ENCODE results near the gene STX5.

Gene STX5

DNA sequence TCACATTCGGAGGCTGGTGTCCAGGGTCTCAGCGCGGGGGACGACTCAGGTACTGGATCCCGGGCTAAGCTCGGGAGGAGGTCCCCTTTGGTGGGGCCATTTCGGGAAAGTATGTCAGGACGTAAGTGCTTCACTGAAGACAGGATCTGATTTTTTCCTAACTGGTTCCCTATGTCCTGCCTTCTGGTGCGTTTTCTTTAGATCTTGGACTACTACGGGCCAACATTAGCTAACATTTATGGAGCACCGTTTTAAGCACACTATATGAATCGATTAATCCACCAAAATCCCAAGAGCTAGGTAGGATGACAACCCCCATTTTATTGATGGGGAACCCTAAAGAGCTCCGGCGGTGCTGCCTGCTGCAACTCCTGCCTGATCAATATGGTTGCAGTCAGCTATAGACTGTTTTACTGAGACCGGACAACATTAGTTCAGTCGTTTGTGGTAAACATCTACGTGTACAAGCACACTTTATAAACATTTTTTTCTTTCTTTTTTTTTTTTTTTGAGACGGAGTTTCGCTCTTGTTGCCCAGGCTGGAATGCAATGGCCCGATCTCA is 24.6 kb upstream of the STX5 start:
- TF ChIP-seq CTCF (IDR thresholded peaks at IDR 0.05; ENCODE audit: insufficient read depth, low read length) (no peak), SPI1 (IDR thresholded peaks at IDR 0.05; ENCODE audit: borderline replicate concordance, low read depth) (no peak), POLR2AphosphoS5 (IDR thresholded peaks at IDR 0.05; ENCODE audit: low read depth) (no peak), GABPA (IDR thresholded peaks at IDR 0.05; ENCODE audit: low read depth) (no peak)
- TF ChIP-seq, protein P1, sequence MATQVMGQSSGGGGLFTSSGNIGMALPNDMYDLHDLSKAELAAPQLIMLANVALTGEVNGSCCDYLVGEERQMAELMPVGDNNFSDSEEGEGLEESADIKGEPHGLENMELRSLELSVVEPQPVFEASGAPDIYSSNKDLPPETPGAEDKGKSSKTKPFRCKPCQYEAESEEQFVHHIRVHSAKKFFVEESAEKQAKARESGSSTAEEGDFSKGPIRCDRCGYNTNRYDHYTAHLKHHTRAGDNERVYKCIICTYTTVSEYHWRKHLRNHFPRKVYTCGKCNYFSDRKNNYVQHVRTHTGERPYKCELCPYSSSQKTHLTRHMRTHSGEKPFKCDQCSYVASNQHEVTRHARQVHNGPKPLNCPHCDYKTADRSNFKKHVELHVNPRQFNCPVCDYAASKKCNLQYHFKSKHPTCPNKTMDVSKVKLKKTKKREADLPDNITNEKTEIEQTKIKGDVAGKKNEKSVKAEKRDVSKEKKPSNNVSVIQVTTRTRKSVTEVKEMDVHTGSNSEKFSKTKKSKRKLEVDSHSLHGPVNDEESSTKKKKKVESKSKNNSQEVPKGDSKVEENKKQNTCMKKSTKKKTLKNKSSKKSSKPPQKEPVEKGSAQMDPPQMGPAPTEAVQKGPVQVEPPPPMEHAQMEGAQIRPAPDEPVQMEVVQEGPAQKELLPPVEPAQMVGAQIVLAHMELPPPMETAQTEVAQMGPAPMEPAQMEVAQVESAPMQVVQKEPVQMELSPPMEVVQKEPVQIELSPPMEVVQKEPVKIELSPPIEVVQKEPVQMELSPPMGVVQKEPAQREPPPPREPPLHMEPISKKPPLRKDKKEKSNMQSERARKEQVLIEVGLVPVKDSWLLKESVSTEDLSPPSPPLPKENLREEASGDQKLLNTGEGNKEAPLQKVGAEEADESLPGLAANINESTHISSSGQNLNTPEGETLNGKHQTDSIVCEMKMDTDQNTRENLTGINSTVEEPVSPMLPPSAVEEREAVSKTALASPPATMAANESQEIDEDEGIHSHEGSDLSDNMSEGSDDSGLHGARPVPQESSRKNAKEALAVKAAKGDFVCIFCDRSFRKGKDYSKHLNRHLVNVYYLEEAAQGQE (IDR thresholded peaks at IDR 0.05; ENCODE audit: insufficient replicate concordance, low read depth) = no peak
- Histone ChIP-seq H3K27me3 (ENCODE audit: insufficient read depth, poor library complexity, severe bottlenecking) (no peaks in the 10 kb centered on the region), H3K4me3 (replicated peaks; ENCODE audit: insufficient read depth, low read length) (peak overlapping the region; percentile 59), H3K27ac (replicated peaks) (peak overlapping the region; percentile 94)
- DNase-seq (ENCODE audit: low read depth in 1 of 2, low spot score in 1 of 2) = no peak

GRCh38 chr11:62855571-62856332 is 23.9 kb upstream of the STX5 start:
- TF ChIP-seq, protein P1 (IDR thresholded peaks at IDR 0.05; ENCODE audit: insufficient replicate concordance, low read depth) = peak; percentile 85
- TF ChIP-seq GABPA (IDR thresholded peaks at IDR 0.05; ENCODE audit: low read depth) (no peak), POLR2AphosphoS5 (IDR thresholded peaks at IDR 0.05; ENCODE audit: low read depth) (peak; percentile 97)
- H3K4me3 ChIP-seq (replicated peaks; ENCODE audit: insufficient read depth, low read length) = peak overlapping the region; percentile 59
- H3K27me3 ChIP-seq (ENCODE audit: insufficient read depth, poor library complexity, severe bottlenecking) = no peaks in the 10 kb centered on the region
- DNase-seq (ENCODE audit: low read depth in 1 of 2, low spot score in 1 of 2) = peak; percentile 98 to 100
- H3K27ac ChIP-seq (replicated peaks) = peak overlapping the region; percentile 94

GRCh38 chr11:62854825-62855570 is 23.1 kb upstream of the STX5 start:
- DNase-seq (ENCODE audit: low read depth in 1 of 2, low spot score in 1 of 2) = peak in 1 of 2 experiments; percentile 65
- TF ChIP-seq POLR2AphosphoS5 (IDR thresholded peaks at IDR 0.05; ENCODE audit: low read depth) = peak; percentile 21; the same call in 1 of the 2 replicates
- no peak for TF ChIP-seq CTCF (IDR thresholded peaks at IDR 0.05; ENCODE audit: insufficient read depth, low read length)
- peak overlapping the region; percentile 94 for H3K27ac ChIP-seq (replicated peaks)
- H3K4me3 ChIP-seq (replicated peaks; ENCODE audit: insufficient read depth, low read length) = peak overlapping the region; percentile 55
- H3K27me3 ChIP-seq (ENCODE audit: insufficient read depth, poor library complexity, severe bottlenecking) = no peaks in the 10 kb centered on the region

Data from HL-60 (cell line).